Common myeloid progenitor, CD34-positive (primary cell): ENCODE results near the gene VSNL1.

Source experiments
- CTCF ChIA-PET: fragments of 350-600 bp; sonication (Branson Sonifier 250); formaldehyde crosslinking; loops from one replicate; lab custom pipeline; 2021; ENCODE audit warnings: antibody characterized with exemption; lab: Charles Lee
- POLR2A ChIA-PET: fragments of 350-600 bp; sonication (Branson Sonifier 250); formaldehyde crosslinking; loops from one replicate; lab custom pipeline; 2021; ENCODE audit warnings: antibody characterized with exemption; lab: Charles Lee
- DNase-seq, 3 donors: peaks; one replicate each; pipeline versions ENCODE4 v3.0.0 to v3.0.0-alpha.2; 2013
- H3K27ac ChIP-seq, 2 experiments: 1 replicate in 1 of 2; 2 replicates in 1 of 2; pipeline ENCODE4 v1.7.0; 2013; ENCODE audit warnings: inconsistent platforms in 2 of 2, low read length in 2 of 2, mild to moderate bottlenecking in 2 of 2, low read depth in 1 of 2, moderate library complexity in 1 of 2; ENCODE audit not compliant: severe bottlenecking in 2 of 2, insufficient read depth in 1 of 2, poor library complexity in 1 of 2
- H3K27me3 ChIP-seq, 5 experiments: replicated peaks in 2 of 5; 1 replicate in 3 of 5; 2 replicates in 2 of 5; pipeline versions ENCODE4 v1.6.1 to v1.7.0; 2013; ENCODE audit warnings: low read length in 4 of 5, mild to moderate bottlenecking in 2 of 5, moderate library complexity in 2 of 5, inconsistent platforms in 1 of 5; ENCODE audit not compliant: insufficient read depth in 5 of 5, control insufficient read depth in 4 of 5
- H3K36me3 ChIP-seq, 4 experiments: 1 replicate in 2 of 4; 2 replicates in 2 of 4; pipeline versions ENCODE4 v1.6.1 to v1.7.0; 2013; ENCODE audit warnings: low read length in 3 of 4, control low read depth in 1 of 4, mild to moderate bottlenecking in 1 of 4; ENCODE audit not compliant: control insufficient read depth in 4 of 4, insufficient read depth in 4 of 4
- H3K4me1 ChIP-seq, 4 experiments: 1 replicate in 3 of 4; 2 replicates in 1 of 4; pipeline versions ENCODE4 v1.6.1 to v1.7.1; 2013; ENCODE audit warnings: low read length in 3 of 4, mild to moderate bottlenecking in 3 of 4, control low read depth in 1 of 4, inconsistent platforms in 1 of 4, moderate library complexity in 1 of 4; ENCODE audit not compliant: control insufficient read depth in 4 of 4, insufficient read depth in 4 of 4; ENCODE audit errors: control extremely low read depth in 1 of 4
- H3K4me3 ChIP-seq, 7 experiments: 1 replicate in 4 of 7; 2 replicates in 3 of 7; pipeline versions ENCODE4 v1.5.1 to v1.7.0; 2013; ENCODE audit warnings: mild to moderate bottlenecking in 7 of 7, low read length in 6 of 7, moderate library complexity in 6 of 7, inconsistent platforms in 2 of 7, low read depth in 2 of 7, control low read depth in 1 of 7; ENCODE audit not compliant: insufficient read depth in 4 of 7, control insufficient read depth in 1 of 7; ENCODE audit errors: extremely low read depth in 1 of 7
- H3K9me3 ChIP-seq, 5 experiments: 1 replicate in 4 of 5; 2 replicates in 1 of 5; pipeline versions ENCODE4 v1.6.1 to v1.7.1; 2013; ENCODE audit warnings: low read length in 4 of 5, mild to moderate bottlenecking in 2 of 5, inconsistent platforms in 1 of 5, low read depth in 1 of 5, moderate library complexity in 1 of 5; ENCODE audit not compliant: control insufficient read depth in 4 of 5, insufficient read depth in 2 of 5; ENCODE audit errors: control extremely low read depth in 1 of 5
- WGBS: methylation state at CpG from one replicate; pipeline ENCODE4 v1.1.5; 2013; ENCODE audit not compliant: insufficient coverage; 5-methylcytosine and 5-hydroxymethylcytosine counted together

VSNL1 gene

DNA sequence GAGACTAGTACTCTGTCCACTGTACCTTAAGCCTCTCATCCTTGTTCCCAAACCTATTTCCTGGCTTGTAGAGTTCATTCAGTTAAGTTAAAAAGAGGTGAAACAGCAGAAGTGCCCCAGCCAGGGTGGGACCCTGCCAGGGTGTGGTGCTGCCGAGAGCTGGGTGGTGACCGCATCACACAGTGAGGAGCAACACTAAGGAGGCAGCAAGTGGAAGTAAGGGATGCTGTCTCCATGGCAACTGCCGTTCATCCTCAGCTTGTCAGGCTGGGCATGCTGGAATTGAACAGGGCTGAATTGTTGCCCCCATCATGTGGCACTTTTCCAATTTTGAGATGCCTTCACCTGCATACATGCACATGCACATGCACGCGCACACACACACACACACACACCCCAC lies 77.0 kb downstream of the VSNL1 start:
- H3K9me3 ChIP-seq: no peaks in the 10 kb centered on the region
- H3K27me3 ChIP-seq: peaks cover 0 to 7% (median 0%) of the 10 kb centered on the region in 5 experiments
- H3K36me3 ChIP-seq: no peaks in the 10 kb centered on the region
- 93% methylated on average over 3 of the region's 5 CpGs for WGBS
- H3K27ac ChIP-seq: no peak overlapping the region
- no peak overlapping the region for H3K4me3 ChIP-seq
- DNase-seq: no peak
- ChIA-PET POLR2A (no interaction called here), CTCF (no interaction called here)
- no peaks in the 10 kb centered on the region for H3K4me1 ChIP-seq

DNA sequence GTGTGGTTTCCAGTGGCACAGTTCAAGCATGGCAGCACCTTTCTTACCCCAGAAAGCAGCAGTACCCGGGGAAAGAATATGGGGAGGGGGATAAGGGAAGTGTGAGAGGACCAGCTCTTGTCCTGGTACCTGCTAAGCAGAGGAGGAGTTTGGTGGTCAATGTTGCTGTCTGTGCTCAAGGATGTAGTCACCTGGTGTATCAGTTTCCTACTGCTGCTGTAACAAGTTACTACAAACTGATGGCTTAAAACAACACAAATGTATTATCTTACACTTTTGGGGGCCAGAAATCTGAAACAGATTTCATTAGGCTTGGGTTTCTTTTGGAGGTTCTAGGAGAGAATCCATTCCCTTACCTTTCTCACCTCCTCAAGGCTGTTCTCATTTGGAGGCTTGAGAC lies 77.5 kb downstream of the VSNL1 start:
- peaks cover 0 to 7% (median 0%) of the 10 kb centered on the region in 5 experiments for H3K27me3 ChIP-seq
- POLR2A ChIA-PET: no interaction called here
- WGBS: no CpG with 5 or more reads among the region's 1 CpG
- no peaks in the 10 kb centered on the region for H3K4me1 ChIP-seq
- CTCF ChIA-PET: no interaction called here
- no peaks in the 10 kb centered on the region for H3K36me3 ChIP-seq
- H3K4me3 ChIP-seq: no peak overlapping the region
- DNase-seq: no peak
- no peak overlapping the region for H3K27ac ChIP-seq
- no peaks in the 10 kb centered on the region for H3K9me3 ChIP-seq

DNA sequence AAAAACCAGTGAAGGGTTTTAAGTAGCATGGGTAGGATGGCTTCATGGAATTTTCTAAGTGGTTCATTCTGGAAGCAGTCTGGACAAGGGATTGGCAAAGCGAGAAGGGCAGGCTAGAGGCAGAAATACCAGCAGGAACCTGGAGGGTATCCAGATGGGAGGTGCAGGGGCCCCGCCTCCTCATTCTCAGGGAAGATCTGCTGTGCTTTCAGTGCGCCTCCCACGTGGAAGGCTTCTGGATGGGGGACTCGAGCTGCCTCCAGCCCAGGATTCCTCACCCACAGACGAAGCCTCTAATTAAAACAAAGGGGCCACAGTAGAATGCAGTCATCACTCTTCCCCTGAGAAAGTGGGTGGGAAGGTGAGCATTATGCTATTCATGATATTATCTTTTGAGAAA lies 79.8 kb downstream of the VSNL1 start:
- DNase-seq: no peak
- Histone ChIP-seq H3K27me3 (peaks cover 0 to 9% (median 0%) of the 10 kb centered on the region in 5 experiments), H3K4me1 (no peaks in the 10 kb centered on the region), H3K9me3 (no peaks in the 10 kb centered on the region), H3K27ac (no peak overlapping the region), H3K36me3 (no peaks in the 10 kb centered on the region), H3K4me3 (no peak overlapping the region)
- 89% methylated on average over 4 of the region's 6 CpGs for WGBS
- CTCF ChIA-PET: no interaction called here
- POLR2A ChIA-PET: no interaction called here

- H3K4me3 ChIP-seq: no peak overlapping the region
- ChIA-PET CTCF (no interaction called here), POLR2A (no interaction called here)
- no peaks in the 10 kb centered on the region for H3K9me3 ChIP-seq
- H3K36me3 ChIP-seq: no peaks in the 10 kb centered on the region
- peaks cover 0 to 9% (median 0%) of the 10 kb centered on the region in 5 experiments for H3K27me3 ChIP-seq
- H3K4me1 ChIP-seq: no peaks in the 10 kb centered on the region
- DNase-seq: no peak
- no peak overlapping the region for H3K27ac ChIP-seq
Measured at GRCh38 chr2:17620841-17621240, 80.3 kb downstream of the VSNL1 start.

GRCh38 chr2:17621781-17622180 lies 81.3 kb downstream of the VSNL1 start:
- ChIA-PET POLR2A (no interaction called here), CTCF (no interaction called here)
- WGBS: 100% methylated on average over 2 of the region's 2 CpGs
- Histone ChIP-seq H3K27ac (no peak overlapping the region), H3K27me3 (peaks cover 0 to 9% (median 0%) of the 10 kb centered on the region in 5 experiments), H3K9me3 (no peaks in the 10 kb centered on the region), H3K36me3 (no peaks in the 10 kb centered on the region), H3K4me1 (no peaks in the 10 kb centered on the region), H3K4me3 (no peak overlapping the region)
- DNase-seq: no peak

DNA sequence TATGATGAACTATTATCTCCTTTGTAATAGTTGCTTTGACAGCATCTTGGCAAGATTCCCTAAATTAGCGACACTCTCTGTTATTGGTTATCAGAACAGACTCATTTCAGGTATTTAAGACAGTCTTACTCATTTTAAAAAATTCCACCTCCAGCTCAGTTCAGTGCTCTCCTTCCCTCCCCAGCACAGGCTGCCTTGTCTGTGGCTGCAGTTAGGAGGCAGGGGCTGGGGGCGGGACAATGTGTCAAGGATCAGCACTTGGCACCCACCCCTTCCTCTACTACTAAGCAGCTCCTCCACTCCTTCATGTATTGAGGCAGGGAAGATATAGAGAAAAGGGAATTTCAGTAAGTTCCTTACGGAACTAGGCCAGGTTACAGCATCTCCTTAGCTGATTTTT lies 85.0 kb downstream of the VSNL1 start:
- ChIA-PET POLR2A (no interaction called here), CTCF (interaction anchor here (1.5 kb wide), 1 partner anchor 19 kb away, joined by 5 read pairs; no protein-coding TSS in a partner anchor)
- H3K36me3 ChIP-seq: no peaks in the 10 kb centered on the region
- H3K4me1 ChIP-seq: peaks cover 0 to 17% (median 5%) of the 10 kb centered on the region in 4 experiments
- 100% methylated on average over 1 of the region's 3 CpGs for WGBS
- H3K27ac ChIP-seq: no peak overlapping the region
- H3K27me3 ChIP-seq: peaks cover 0 to 6% (median 0%) of the 10 kb centered on the region in 5 experiments
- no peak for DNase-seq
- peaks cover 0 to 9% (median 0%) of the 10 kb centered on the region in 5 experiments for H3K9me3 ChIP-seq
- no peak overlapping the region for H3K4me3 ChIP-seq

GRCh38 chr2:17626986-17627385 lies 86.5 kb downstream of the VSNL1 start:
- Histone ChIP-seq H3K27ac (no peak overlapping the region), H3K4me3 (no peak overlapping the region), H3K9me3 (peaks cover 0 to 9% (median 0%) of the 10 kb centered on the region in 5 experiments), H3K4me1 (peaks cover 0 to 17% (median 5%) of the 10 kb centered on the region in 4 experiments), H3K27me3 (peaks cover 0 to 6% (median 0%) of the 10 kb centered on the region in 5 experiments), H3K36me3 (no peaks in the 10 kb centered on the region)
- 50% methylated on average over 2 of the region's 3 CpGs for WGBS
- ChIA-PET POLR2A (no interaction called here), CTCF (no interaction called here)
- peak in 2 of 3 donors; percentile 15 to 49 for DNase-seq
